H1 (cell line): ENCODE measurements around the gene GNG11. TPM values are rescaled to one million over a fixed set of nuclear protein-coding genes. Genes with fewer than 3 reads are reported as not detected.

ENCODE experiments used
- CTCF ChIA-PET: fragments of 300-600 bp; sonication (Branson Sonifier 250); formaldehyde crosslinking; loops from one replicate; lab custom pipeline; 2021; ENCODE audit not compliant: partially characterized antibody; lab: Charles Lee
- POLR2A ChIA-PET: fragments of 300-600 bp; sonication (Branson Sonifier 250); formaldehyde crosslinking; loops from one replicate; lab custom pipeline; 2021; ENCODE audit warnings: inconsistent platforms; ENCODE audit not compliant: partially characterized antibody; lab: Charles Lee
- DNase-seq, 2 experiments: peaks; one replicate each; pipeline versions ENCODE4 v3.0.0 to v3.0.0-alpha.2; 2010 to 2022; ENCODE audit warnings: low spot score in 2 of 2, low read depth in 1 of 2, mixed read lengths in 1 of 2
- FAIRE-seq: peaks from 2 replicates; lab custom pipeline; 2011; peaks lifted over from hg19 to GRCh38; lab: Jason Lieb, UNC
- H2AFZ ChIP-seq: 2 replicates; pipeline ENCODE4 v1.8.1; 2012; ENCODE audit warnings: low read length, inconsistent platforms
- H2AK5ac ChIP-seq: 2 replicates; pipeline ENCODE4 v1.6.1; 2013; ENCODE audit warnings: low read depth, low read length
- H2BK120ac ChIP-seq: replicated peaks from 2 replicates; pipeline ENCODE3; 2013; ENCODE audit warnings: low read depth, low read length, inconsistent platforms
- H2BK12ac ChIP-seq: 2 replicates; pipeline ENCODE4 v1.6.1; 2013; ENCODE audit warnings: low read depth, low read length
- H2BK15ac ChIP-seq: 2 replicates; pipeline ENCODE4 v1.6.1; 2013; ENCODE audit warnings: low read length
- H2BK20ac ChIP-seq: 2 replicates; pipeline ENCODE4 v1.6.1; 2013; ENCODE audit warnings: low read length
- H2BK5ac ChIP-seq: 2 replicates; pipeline ENCODE4 v1.6.1; 2013; ENCODE audit warnings: low read depth, low read length
- H3K14ac ChIP-seq: 2 replicates; pipeline ENCODE4 v1.6.1; 2013; ENCODE audit warnings: inconsistent platforms; ENCODE audit not compliant: insufficient read length
- H3K18ac ChIP-seq: 2 replicates; pipeline ENCODE4 v1.6.1; 2013; ENCODE audit warnings: low read length; ENCODE audit errors: extremely low read depth
- H3K23ac ChIP-seq: 2 replicates; pipeline ENCODE4 v1.6.1; 2013; ENCODE audit warnings: inconsistent platforms; ENCODE audit not compliant: insufficient read length
- H3K23me2 ChIP-seq: 2 replicates; pipeline ENCODE4 v1.6.1; 2013; ENCODE audit warnings: low read depth, low read length
- H3K27ac ChIP-seq: 2 replicates; pipeline ENCODE4 v1.6.1; 2011; ENCODE audit warnings: low read depth, low read length, inconsistent platforms
- H3K27me3 ChIP-seq, 4 experiments: replicated peaks in 1 of 4; 1 replicate in 1 of 4; 2 replicates in 3 of 4; pipeline versions ENCODE4 v1.6.1 to v1.8.1; 2011 to 2013; ENCODE audit warnings: low read length in 3 of 4, mild to moderate bottlenecking in 3 of 4, inconsistent platforms in 2 of 4, mixed read lengths in 2 of 4, moderate library complexity in 1 of 4; ENCODE audit not compliant: control insufficient read depth in 3 of 4, insufficient read depth in 3 of 4; ENCODE audit errors: extremely low read depth in 1 of 4
- H3K36me3 ChIP-seq, 4 experiments: 2 replicates each; pipeline versions ENCODE4 v1.6.1 to v1.8.1; 2011 to 2013; ENCODE audit warnings: mild to moderate bottlenecking in 4 of 4, low read length in 3 of 4, moderate library complexity in 2 of 4, control low read depth in 1 of 4, inconsistent platforms in 1 of 4; ENCODE audit not compliant: insufficient read depth in 4 of 4, control insufficient read depth in 2 of 4
- H3K4ac ChIP-seq: replicated peaks from 2 replicates; pipeline ENCODE3; 2013; ENCODE audit warnings: low read length, low read depth, mixed read lengths, inconsistent platforms; ENCODE audit not compliant: insufficient read length
- H3K4me1 ChIP-seq, 4 experiments: replicated peaks in 1 of 4; 1 replicate in 1 of 4; 2 replicates in 3 of 4; pipeline versions ENCODE4 v1.6.1 to v1.8.1; 2011 to 2013; ENCODE audit warnings: low read length in 3 of 4, inconsistent platforms in 2 of 4, mixed read lengths in 1 of 4; ENCODE audit not compliant: insufficient read depth in 4 of 4, control insufficient read depth in 3 of 4
- H3K4me2 ChIP-seq, 2 experiments: 2 replicates each; pipeline versions ENCODE4 v1.6.1 to v1.8.1; 2011 to 2013; ENCODE audit warnings: low read depth in 2 of 2, low read length in 2 of 2, control low read depth in 1 of 2, inconsistent platforms in 1 of 2, mild to moderate bottlenecking in 1 of 2; ENCODE audit not compliant: insufficient read depth in 1 of 2
- H3K4me3 ChIP-seq, 4 experiments: fragments of 200-600, 300-600 bp in 1 of 4; sonication (generic), shearing (Covaris generic), sonication (Bioruptor Twin) in 1 of 4; 2 replicates each; pipeline versions ENCODE4 v1.5.1 to v1.8.1; 2011 to 2016; ENCODE audit warnings: low read length in 4 of 4, low read depth in 3 of 4, control low read depth in 2 of 4, inconsistent platforms in 2 of 4, mild to moderate bottlenecking in 2 of 4, mixed read lengths in 1 of 4, moderate library complexity in 1 of 4; ENCODE audit not compliant: insufficient read depth in 2 of 4; ENCODE audit errors: extremely low read depth in 1 of 4
- H3K56ac ChIP-seq: replicated peaks from 2 replicates; pipeline ENCODE3; 2013; ENCODE audit warnings: low read depth, mild to moderate bottlenecking, mixed read lengths, low read length, inconsistent platforms; ENCODE audit not compliant: insufficient read length
- H3K79me1 ChIP-seq: 2 replicates; pipeline ENCODE4 v1.6.1; 2013; ENCODE audit warnings: low read depth, low read length, control low read depth
- H3K79me2 ChIP-seq, 2 experiments: 2 replicates each; pipeline versions ENCODE4 v1.6.1 to v1.8.1; 2012 to 2013; ENCODE audit warnings: low read length in 2 of 2, mild to moderate bottlenecking in 2 of 2, inconsistent platforms in 1 of 2; ENCODE audit not compliant: insufficient read depth in 2 of 2, control insufficient read depth in 1 of 2
- H3K9ac ChIP-seq, 4 experiments: replicated peaks in 1 of 4; 1 replicate in 1 of 4; 2 replicates in 3 of 4; pipeline versions ENCODE4 v1.6.1 to v1.8.1; 2011 to 2013; ENCODE audit warnings: low read depth in 3 of 4, low read length in 3 of 4, control low read depth in 2 of 4, mild to moderate bottlenecking in 2 of 4, moderate library complexity in 2 of 4, inconsistent platforms in 1 of 4; ENCODE audit errors: extremely low read depth in 1 of 4
- H3K9me3 ChIP-seq, 2 experiments: 2 replicates each; pipeline versions ENCODE4 v1.6.1 to v1.8.1; 2012 to 2013; ENCODE audit warnings: mild to moderate bottlenecking in 2 of 2, moderate library complexity in 2 of 2, control low read depth in 1 of 2, inconsistent platforms in 1 of 2, low read depth in 1 of 2, low read length in 1 of 2, mixed read lengths in 1 of 2; ENCODE audit not compliant: insufficient read depth in 2 of 2
- H4K20me1 ChIP-seq, 2 experiments: replicated peaks in 1 of 2; 2 replicates each; pipeline versions ENCODE3 to v1.8.1; 2011 to 2013; ENCODE audit warnings: inconsistent platforms in 2 of 2, low read length in 2 of 2, mild to moderate bottlenecking in 1 of 2; ENCODE audit not compliant: insufficient read depth in 2 of 2, control insufficient read depth in 1 of 2
- H4K5ac ChIP-seq: 2 replicates; pipeline ENCODE4 v1.6.1; 2013; ENCODE audit warnings: low read length, low read depth, mixed read lengths, inconsistent platforms; ENCODE audit not compliant: insufficient read length
- H4K8ac ChIP-seq: 2 replicates; pipeline ENCODE4 v1.8.0; 2013; ENCODE audit warnings: mild to moderate bottlenecking, moderate library complexity, low read length, inconsistent platforms; ENCODE audit not compliant: insufficient read depth; ENCODE audit errors: extremely low read depth
- H4K91ac ChIP-seq: replicated peaks from 2 replicates; pipeline ENCODE3; 2013; ENCODE audit warnings: low read length, mixed read lengths, inconsistent platforms; ENCODE audit not compliant: insufficient read length
- GTF2F1 ChIP-seq: IDR thresholded peaks from 2 replicates; pipeline ENCODE4 v1.6.1; 2012; ENCODE audit warnings: low read depth, low read length, improper control_type of control experiment, borderline replicate concordance
- RAD21 ChIP-seq, 2 experiments: IDR thresholded peaks in 1 of 2; conservative IDR thresholded peaks in 1 of 2; 2 replicates each; pipeline ENCODE4 v1.6.1; 2011; ENCODE audit warnings: low read depth in 2 of 2, low read length in 2 of 2, improper control_type of control experiment in 1 of 2, inconsistent platforms in 1 of 2, mild to moderate bottlenecking in 1 of 2, moderate library complexity in 1 of 2
- WGBS, 2 experiments: shearing (Covaris generic) in 1 of 2; methylation state at CpG; one replicate each; pipeline versions ENCODE4 v1.1.6 to v1.1.7; 2013 to 2015; ENCODE audit warnings: low lambda C conversion rate in 2 of 2, mixed read lengths in 2 of 2, inconsistent platforms in 1 of 2, low coverage in 1 of 2, missing lambda C conversion rate in 1 of 2; ENCODE audit not compliant: insufficient replicate concordance in 2 of 2, insufficient coverage in 1 of 2, insufficient read length in 1 of 2; ENCODE audit errors: extremely low coverage in 1 of 2, missing lambda C conversion rate in 1 of 2; 5-methylcytosine and 5-hydroxymethylcytosine counted together
- polyA plus RNA-seq, 7 experiments: library from polyadenylated mRNA; depleted of rRNA in 3 of 7; stranded (reverse) in 5 of 7; unstranded in 2 of 7; fragments of >200 nt in 5 of 7; fragments of 200-250 nt in 2 of 7; gene quantifications; 1 replicate in 5 of 7; 2 replicates in 1 of 7; 4 replicates in 1 of 7; pipeline versions ENCODE4 v1.2.1 to v1.2.3, GENCODE V29; 2011 to 2013; ENCODE audit warnings: missing spikeins in 2 of 7, mixed read lengths in 2 of 7
- total RNA-seq: library from RNA; stranded (reverse); fragmentation: NEBNext Ultra II Directional; extraction: Animal tissue kit (Norgen Biotek cat#: 25700); gene quantifications from 2 replicates; pipeline ENCODE4 v1.2.1, GENCODE V29; 2021

GNG11 gene
- total and polyA plus RNA-seq, 2 of the 8 experiments (the other 6 are each of a cell fraction or from before 2014, with no cell fraction given) = 0.38 to 1.3 TPM

- Histone ChIP-seq H3K9me3 (no peaks in the 10 kb centered on the region), H3K56ac (no peak overlapping the region), H3K79me2 (no peaks in the 10 kb centered on the region), H4K20me1 (no peaks in the 10 kb centered on the region), H3K14ac (no peak overlapping the region), H3K4me1 (no peaks in the 10 kb centered on the region), H2BK20ac (no peak overlapping the region), H2BK5ac (no peak overlapping the region), H2AK5ac (no peak overlapping the region), H3K4me2 (no peak overlapping the region), H4K5ac (no peak overlapping the region), H2BK12ac (no peak overlapping the region), H3K18ac (no peak overlapping the region), H3K27me3 (no peaks in the 10 kb centered on the region), H3K9ac (no peak overlapping the region), H3K23me2 (no peaks in the 10 kb centered on the region), H3K4me3 (no peak overlapping the region), H2BK15ac (no peak overlapping the region), H3K79me1 (no peaks in the 10 kb centered on the region), H4K8ac (no peak overlapping the region), H3K4ac (no peak overlapping the region), H3K36me3 (no peaks in the 10 kb centered on the region), H2BK120ac (no peak overlapping the region), H3K23ac (no peak overlapping the region), H4K91ac (no peak overlapping the region), H2AFZ (no peak overlapping the region), H3K27ac (no peak overlapping the region)
- TF ChIP-seq RAD21 (IDR thresholded peaks at IDR 0.05 in 1 of 2, conservative IDR thresholded peaks at IDR 0.05 in 1 of 2; ENCODE audit: low read depth in 2 of 2, low read length in 2 of 2) (peak; percentile 9 to 29; a peak in 1 of 4 replicates), GTF2F1 (no peak)
- CTCF ChIA-PET = interaction anchor here (0.5 to 1.5 kb wide), 3 partner anchors 13 to 46 kb away, joined by 3 to 4 read pairs (median 3); no protein-coding TSS in a partner anchor
- POLR2A ChIA-PET = no interaction called here
- DNase-seq = no peak
- WGBS, 2 experiments = 91% methylated on average over 3 of the region's 3 CpGs; no CpG with 5 or more reads in 1 of the 2 experiments
- FAIRE-seq = no peak
These were observed 38.2 kb upstream of the GNG11 start for GRCh38 chr7:93883078-93883916.
